GM18519 (cell line): ENCODE results near the gene KCNS3.

ENCODE experiments used
- ATAC-seq: cut with Tn5 transposase; IDR thresholded peaks from one replicate; pipeline ENCODE4 v1.9.1; 2021; ENCODE audit warnings: mild to moderate bottlenecking, moderate library complexity; ENCODE audit not compliant: unreplicated experiment, low FRiP score

The KCNS3 gene

DNA sequence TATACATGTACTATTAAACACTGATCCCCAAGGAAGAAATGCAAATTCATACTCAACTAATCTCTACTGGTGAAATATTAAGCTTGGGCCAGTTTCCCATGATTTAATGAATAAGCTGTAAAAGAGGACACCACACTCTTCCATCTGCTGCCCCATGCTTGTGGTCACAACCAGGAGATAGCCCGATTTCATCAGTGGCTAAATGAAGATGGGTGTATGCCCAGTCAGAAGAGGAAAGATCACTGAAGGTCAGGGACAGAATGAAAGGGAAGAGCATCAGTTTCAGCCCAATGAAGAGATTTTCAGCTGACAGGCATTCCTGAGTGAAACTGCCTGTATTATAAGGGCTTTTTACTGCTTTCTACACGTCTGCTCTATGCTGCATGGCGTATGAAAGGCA, 103.5 kb downstream of the KCNS3 start:
- ATAC-seq, result no peak
